Kidney tubule cell (primary cell): Measurements from ENCODE around the gene UMODL1.

Experiments used
- DNase-seq: peaks from one replicate; pipeline ENCODE4 v3.0.0-alpha.2; 2018; ENCODE audit warnings: low spot score

UMODL1 gene

GRCh38 chr21:42071146-42071737 lies at the start of gene UMODL1:
UMODL1 (plus strand) TSS chr21:42071317; CDS start chr21:42071317, 0 bp downstream.
- no peak for DNase-seq

- peak; percentile 45 for DNase-seq
Observed at GRCh38 chr21:42021371-42022090, 49.6 kb upstream of the UMODL1 start.

- no peak for DNase-seq
Observed at GRCh38 chr21:42022091-42022430, 49.1 kb upstream of the UMODL1 start.

GRCh38 chr21:42022906-42023305 lies 48.2 kb upstream of the UMODL1 start:
- DNase-seq = no peak

- DNase-seq = no peak
Observed at GRCh38 chr21:42025376-42026081, 45.6 kb upstream of the UMODL1 start.

- no peak for DNase-seq
Observed at GRCh38 chr21:42026082-42026435, 45.1 kb upstream of the UMODL1 start.

- DNase-seq = no peak
Observed at GRCh38 chr21:42027085-42027821, 43.9 kb upstream of the UMODL1 start.

GRCh38 chr21:42027822-42028765 lies 43.0 kb upstream of the UMODL1 start:
- DNase-seq = no peak

GRCh38 chr21:42028766-42029425 lies 42.2 kb upstream of the UMODL1 start:
- no peak for DNase-seq

GRCh38 chr21:42030311-42030710 lies 40.8 kb upstream of the UMODL1 start:
- no peak for DNase-seq

GRCh38 chr21:42031241-42031640 lies 39.9 kb upstream of the UMODL1 start:
- DNase-seq = no peak

GRCh38 chr21:42031816-42032215 lies 39.3 kb upstream of the UMODL1 start:
- no peak for DNase-seq

- DNase-seq = no peak
Observed at GRCh38 chr21:42032266-42032665, 38.9 kb upstream of the UMODL1 start.

GRCh38 chr21:42032968-42033367 lies 38.1 kb upstream of the UMODL1 start:
- DNase-seq = no peak

GRCh38 chr21:42036313-42036712 lies 34.8 kb upstream of the UMODL1 start:
- DNase-seq = peak; percentile 10

GRCh38 chr21:42037516-42037915 lies 33.6 kb upstream of the UMODL1 start:
- no peak for DNase-seq

GRCh38 chr21:42037943-42038342 lies 33.2 kb upstream of the UMODL1 start:
- DNase-seq = no peak

- no peak for DNase-seq
Observed at GRCh38 chr21:42038393-42038792, 32.7 kb upstream of the UMODL1 start.

- no peak for DNase-seq
Observed at GRCh38 chr21:42038826-42039425, 32.2 kb upstream of the UMODL1 start.

- DNase-seq = peak; percentile 60
Observed at GRCh38 chr21:42039470-42039901, 31.6 kb upstream of the UMODL1 start.
